GM18517 (cell line): Measurements from ENCODE around the gene MTAP.
A peak's percentile ranks its signal among the peaks of the same experiment; 100 is the strongest.
"Not testable (repeated sequence)": the region's sequence is repeated elsewhere in the genome, so short reads cannot be mapped to it uniquely, and the experiment has no call there.

Source experiments
- ATAC-seq: cut with Tn5 transposase; IDR thresholded peaks from one replicate; pipeline ENCODE4 v1.9.1; 2021; ENCODE audit warnings: mild to moderate bottlenecking, moderate library complexity; ENCODE audit not compliant: unreplicated experiment

MTAP gene

DNA sequence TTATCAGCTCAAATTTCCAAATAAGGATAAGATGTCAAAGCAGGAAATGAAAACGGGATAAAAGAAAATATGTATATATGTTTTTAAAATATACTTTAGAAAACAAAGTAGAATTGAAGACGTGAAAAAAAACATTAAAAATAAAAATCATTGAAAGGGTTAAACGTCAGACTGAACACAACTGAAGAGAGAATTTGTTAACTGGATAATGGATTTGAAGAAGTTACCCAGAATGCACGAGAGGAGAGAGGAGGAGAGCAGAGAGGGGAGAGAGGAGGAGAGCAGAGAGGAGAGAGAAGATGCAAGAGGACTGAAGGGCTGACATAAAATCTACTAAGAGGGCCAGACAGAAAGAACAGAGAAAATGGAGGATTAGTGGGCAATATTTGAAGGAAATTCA is 103.8 kb downstream of the MTAP start:
- no peak for ATAC-seq

DNA sequence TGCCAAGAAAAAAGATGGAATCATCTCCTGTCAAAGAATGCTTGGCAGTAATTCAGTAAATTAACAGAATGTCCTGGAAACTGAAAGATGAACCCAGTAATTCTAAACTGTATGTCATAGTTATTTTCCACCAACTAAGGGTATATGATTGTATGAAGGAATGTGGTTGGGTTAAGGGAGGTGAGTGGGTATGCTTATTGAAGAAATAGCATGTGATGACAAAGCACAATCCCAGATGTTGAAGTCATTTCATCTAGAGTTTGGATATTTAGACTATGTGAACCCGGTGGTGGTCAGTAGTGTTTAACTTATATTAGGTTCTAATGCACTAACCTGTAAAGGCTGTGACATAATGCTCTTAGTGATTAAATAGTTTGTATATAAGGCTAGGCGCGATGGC is 104.4 kb downstream of the MTAP start:
- no peak for ATAC-seq

DNA sequence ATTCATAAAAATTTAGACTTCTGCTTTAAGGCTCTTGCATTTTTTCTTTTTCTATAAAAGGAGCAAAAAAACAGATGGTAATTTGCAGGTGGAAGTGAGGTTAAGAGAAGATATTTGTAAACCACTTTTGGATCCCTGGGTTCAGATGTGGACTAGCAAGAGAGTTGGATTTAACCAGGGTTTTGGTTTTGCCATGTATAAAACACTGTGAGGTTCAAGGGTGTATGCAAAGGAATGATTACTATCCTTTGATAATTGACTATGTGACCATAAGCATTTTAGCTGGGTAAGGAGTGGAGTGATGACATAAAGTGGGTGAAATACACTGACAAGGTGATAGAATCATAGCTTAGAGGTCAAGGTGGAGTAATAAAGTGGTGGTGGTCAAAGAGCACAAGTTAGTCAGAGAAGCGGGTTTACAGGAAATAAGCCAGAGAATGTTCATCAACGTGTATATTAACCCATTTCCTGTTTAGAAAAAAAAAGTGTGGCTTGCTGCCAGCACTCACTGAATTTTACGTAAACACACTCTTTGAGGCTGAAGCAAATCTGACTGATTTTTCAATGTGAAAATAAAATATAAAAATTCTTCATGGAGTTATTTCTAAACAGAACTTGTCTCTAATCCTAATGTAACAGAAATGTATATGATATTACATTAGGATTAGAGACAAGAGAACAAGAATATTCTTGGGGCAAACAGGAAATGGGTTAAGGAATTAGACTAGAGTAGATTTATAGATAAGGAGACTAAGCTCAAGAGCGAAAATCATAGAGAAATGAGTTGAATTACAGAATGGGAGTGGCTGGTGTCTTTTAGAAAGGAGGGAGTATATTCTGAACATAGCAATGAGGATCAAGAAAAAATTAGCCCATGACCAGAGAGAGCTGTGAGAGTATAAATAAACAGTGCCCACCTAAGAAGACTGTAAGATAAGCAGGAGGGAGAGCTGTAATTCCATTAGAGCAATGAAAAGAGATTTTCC is 117.2 kb downstream of the MTAP start:
- peak; percentile 93 for ATAC-seq

DNA sequence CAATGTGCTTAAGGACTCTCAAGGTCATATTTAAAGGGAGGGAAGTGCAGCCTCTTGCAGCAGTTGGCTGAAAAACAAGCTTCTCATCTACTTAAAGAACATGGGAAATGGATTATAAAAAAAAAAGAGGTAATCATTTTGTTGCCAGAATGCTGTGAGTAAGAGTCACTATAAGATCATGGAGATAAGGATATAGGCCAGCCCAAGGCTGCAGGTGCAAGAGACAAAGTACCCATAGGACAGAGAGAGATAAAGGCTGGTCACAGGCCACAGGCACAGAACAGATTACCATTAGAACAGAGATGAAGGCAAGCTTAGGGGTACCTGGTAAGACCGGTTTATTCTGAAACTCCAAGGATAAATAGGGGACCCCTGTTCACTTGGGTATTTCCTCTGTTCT is 121.3 kb downstream of the MTAP start:
- no peak for ATAC-seq

DNA sequence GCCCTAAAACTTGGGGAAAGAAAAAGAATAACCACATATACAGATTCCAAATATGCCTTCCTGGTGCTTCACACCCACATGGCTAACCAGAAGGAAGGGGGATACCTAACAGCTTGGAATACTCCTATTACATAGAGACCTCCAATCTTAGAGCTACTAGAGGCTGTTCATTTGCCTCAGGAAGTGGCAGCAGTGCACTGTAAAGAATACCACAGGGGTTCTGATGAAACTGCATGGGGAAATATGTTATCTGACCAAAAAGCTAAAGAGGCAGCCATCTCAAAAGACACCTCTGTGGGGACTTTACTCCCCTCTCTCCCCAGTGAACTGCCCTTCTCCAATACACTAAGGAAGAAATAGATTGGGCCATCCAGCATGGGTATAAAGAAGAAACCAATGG is 125.3 kb downstream of the MTAP start:
- ATAC-seq: no peak

DNA sequence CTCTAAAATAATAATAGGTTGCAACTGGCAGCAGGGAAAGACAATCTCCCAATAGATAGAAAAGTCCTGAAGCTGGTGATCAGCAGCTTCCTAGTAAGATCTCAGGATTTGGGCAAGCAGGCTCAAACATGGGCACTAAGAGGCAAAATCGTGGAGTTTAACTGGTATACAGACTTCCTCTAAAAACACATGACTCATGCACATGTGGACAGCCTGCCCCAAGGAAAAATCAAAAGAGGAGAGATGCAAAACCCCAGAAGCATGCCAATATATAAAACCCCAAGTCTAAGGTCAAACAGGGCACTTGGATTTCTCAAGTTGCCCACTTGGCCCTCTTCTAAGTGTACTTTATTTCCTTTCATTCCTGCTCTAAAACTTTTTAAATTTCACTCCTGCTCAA is 129.0 kb downstream of the MTAP start:
- ATAC-seq: no peak

DNA sequence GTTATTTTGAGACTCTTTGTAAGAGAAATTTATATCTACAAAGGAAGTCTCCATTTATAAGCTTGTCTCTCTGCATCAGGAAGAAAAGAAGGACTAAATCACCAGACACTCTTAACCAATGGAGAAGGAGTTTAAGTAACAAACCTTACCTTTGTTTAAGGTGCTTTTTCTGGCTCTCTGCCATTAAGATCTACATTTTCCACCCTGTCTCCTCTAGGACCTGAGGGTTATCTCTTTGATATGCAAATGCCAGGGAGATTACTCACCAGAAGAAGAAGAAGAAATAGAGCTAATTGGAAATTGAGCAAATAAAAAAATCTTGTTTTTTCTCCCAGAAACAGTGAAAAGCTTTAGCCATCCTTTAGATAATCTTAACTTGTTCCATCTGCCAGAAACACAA is 130.8 kb downstream of the MTAP start:
- no peak for ATAC-seq

DNA sequence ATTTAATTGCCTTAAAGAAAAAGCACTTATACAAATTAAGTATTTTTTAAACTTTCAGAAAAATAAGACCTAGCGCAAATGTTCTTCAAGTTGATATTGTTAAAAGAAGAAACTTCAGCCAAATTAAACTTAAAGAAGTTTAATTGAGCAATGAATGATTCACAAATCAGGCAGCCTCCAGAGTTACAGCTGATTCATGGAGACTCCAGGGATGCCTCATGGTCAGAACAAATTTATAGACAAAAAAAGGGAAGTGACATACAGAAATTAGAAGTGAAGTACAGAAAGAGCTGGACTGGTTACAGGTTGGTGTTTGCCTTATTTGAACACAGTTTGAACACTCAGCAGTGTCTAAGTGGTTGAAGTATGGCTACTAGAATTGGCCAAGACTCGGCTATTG is 131.4 kb downstream of the MTAP start:
- no peak for ATAC-seq

DNA sequence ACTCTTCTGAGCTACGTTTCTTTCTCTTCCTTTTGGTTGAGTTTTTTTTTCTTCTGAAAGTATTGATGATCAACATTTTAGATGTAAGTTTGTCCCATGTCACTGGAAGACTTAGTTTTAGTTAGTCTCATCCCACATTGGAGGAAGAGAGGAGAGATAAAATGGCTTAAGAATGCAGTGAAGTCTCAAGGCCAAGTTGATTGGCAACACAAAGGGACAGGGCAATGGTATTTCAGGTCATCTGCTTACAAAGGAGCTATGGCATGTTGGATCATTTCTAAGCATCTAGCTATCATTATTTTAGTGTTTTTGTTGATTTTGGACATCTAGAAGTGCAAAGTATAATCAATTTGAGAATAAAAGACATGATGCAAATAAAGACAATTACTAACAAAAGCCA is 133.2 kb downstream of the MTAP start:
- no peak for ATAC-seq

DNA sequence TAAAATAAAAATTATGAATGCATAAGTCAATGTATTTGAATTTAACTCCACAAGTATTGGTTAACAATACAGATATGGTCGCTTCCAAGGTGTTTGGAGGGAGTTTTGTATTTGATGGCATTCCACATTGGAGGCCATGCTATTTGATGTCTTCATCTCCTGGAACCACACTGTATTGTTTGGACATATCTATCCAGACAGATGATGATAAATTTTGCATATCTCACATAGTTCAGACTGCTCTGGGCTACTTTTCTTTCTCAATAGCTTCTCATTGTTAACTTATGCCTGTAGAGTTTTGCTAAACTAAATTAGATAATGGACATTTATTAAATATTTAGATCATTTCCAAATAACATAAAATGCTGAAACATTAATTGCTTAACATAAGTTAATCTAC is 133.7 kb downstream of the MTAP start:
- ATAC-seq: no peak

DNA sequence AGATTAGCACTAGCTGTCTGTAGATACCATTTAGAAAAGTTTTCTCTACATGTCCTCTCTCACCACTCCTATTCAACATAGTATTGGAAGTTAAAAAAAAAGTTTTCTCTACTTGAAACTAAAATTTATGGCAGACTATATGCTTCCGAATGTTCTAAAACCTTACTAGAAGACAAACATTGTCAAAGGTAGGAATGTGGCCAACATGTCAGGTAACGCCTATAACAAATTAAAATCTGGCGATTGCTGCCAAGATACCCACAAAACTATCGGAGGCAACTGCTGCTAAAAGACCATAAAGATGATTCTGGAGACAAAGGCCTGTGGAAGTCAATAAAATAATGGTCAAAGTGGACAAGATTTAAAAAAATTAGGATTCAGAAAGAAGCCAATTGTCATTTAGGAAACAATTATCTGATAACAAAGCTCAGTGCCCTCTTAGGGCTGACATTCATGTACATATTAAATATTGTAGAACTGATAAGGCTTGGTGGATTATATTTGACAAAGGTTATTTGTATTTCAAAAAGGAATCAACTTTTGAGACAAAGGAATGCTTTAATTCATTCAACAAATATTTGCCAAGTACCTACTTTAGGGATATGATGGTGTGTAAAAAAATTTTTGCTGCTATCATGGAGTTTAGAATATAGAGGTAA is 139.0 kb downstream of the MTAP start:
- no peak for ATAC-seq

DNA sequence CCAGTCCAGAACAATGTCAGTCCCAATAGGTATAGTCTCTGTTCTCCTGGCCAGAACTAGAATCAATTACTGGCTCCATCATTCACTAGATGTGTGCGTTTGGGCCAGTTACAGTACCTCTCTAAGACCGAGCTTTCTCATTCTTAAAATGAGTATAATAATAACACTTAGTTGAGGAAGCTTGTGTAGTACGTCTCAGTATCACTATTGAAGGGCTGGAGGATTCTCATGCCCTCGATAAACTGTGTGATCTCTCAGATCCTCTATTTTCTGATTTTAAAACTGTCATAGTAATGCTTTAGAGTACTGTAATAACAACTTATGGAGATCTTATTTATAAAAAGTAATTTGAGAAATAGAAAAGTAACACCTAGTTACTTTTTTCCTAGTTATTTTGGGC is 141.0 kb downstream of the MTAP start:
- ATAC-seq: no peak

DNA sequence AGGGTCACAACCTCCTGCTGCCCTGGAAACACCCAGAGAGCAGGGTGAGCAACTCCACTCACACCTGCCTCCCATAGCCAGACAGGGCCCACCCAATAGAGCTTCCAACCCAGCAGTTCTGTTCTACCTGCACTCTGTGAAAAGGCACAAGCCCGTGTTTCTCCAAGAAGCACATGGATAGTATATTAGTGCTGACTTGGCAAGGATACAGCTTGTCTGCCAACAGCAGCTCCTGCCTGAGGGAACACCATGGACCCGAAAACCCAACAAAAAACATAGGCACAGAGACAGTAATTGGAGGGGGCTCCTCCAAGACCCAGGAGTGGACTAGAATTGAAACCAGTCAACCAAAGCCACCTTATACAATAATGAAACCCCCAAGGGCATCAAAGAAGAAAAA is 143.2 kb downstream of the MTAP start:
- no peak for ATAC-seq

DNA sequence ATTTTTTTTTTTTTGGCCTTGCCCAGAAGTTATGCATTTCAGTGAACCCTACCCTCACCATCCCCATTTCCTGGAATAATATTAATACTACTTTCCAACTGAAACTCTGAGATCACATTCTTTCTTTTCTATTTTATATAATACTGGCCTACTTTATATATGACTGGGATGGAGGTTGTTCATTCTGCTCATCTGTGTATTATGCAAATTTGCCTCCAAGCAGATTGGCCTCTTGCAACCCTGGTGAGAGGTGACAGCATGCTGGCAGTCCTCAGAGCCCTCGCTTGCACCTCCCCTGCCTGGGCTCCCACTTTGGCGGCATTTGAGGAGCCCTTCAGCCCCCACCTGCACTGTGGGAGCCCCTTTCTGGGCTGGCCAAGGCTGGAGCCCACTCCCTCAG is 156.4 kb downstream of the MTAP start:
- ATAC-seq: no peak

DNA sequence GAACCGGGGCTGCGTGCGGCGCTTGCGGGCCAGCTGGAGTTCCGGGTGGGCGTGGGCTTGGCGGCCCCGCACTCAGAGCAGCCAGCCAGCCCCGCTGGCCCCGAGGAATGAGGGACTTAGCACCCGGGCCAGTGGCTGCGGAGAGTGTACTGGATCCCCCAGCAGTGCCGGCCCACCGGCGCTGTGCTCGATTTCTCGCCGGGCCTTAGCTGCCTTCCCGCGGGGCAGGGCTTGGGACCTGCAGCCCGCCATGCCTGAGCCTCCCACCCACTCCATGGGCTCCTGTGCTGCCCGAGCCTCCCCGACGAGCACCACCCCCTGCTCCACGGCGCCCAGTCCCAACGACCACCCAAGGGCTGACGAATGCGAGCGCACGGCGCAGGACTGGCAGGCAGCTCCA is 156.8 kb downstream of the MTAP start:
- ATAC-seq: not testable (repeated sequence)

DNA sequence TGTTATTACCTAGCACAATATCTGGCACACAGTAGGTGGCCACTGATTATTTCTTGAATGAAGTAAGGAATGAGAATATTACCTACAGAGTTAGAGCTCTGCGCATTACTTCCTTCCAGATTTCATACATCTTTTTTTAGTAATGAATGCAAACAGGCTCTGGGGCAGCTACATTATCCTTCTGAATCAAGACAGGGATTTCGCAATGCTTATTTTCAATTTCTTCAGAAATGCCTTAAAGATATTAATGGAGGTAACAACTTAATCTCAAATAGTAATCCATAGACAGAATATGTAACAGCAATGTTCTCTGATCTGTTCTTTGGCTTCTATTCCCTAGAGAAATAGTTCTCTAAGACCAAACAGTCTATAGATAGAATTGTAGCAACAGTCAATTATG is 159.1 kb downstream of the MTAP start:
- no peak for ATAC-seq

DNA sequence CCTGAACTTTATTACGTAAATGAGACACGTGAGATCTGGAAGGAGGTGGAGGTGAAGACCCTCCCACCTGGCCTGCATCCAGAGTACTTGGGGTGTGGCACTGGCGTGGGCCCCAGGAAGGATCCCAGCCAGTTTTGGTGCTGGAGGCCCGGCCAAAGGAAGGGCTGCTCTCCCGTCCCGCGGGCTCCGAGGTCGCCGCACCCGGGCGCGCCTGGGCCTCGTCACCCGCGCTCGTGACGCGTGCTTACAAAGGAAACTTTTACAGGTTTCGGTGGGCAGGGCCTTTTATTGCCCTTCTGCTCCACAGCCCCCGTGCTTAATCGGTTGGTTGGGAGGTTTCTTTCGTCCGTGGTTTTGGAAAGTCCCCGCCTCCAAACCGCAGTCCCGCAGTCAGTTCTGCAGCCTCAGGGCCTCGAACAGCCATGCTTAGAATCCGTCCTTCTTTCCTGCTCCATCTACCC is 162.5 kb downstream of the MTAP start:
- ATAC-seq: peak; percentile 48

DNA sequence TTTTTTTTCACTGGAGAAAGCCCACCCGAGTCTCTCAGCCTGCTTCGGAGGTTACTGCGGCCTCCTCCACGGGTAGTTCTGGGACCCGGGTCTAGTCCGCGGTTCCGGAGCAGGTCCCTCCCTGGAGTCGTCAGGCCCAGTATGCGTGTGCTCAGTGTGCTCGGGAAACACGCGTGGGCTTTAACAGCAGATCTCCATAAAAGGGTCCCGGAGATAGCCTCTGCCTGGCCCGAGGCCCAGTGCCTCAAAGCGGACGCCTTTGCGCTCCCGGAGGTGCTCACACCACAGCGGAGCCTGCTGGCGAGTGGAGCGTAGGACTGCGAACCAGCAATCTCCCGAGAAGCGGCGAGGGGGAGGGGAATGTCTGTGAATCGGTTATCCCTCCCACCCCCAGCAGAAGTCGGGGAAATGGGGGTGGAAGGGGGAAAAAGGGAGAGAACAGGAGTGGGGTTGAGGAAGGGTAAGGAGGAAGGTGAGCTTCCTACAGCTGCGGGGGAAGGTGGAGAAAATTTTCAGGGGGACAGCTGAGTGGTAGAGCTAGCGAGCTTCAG is 163.0 kb downstream of the MTAP start:
- ATAC-seq: peak; percentile 70

DNA sequence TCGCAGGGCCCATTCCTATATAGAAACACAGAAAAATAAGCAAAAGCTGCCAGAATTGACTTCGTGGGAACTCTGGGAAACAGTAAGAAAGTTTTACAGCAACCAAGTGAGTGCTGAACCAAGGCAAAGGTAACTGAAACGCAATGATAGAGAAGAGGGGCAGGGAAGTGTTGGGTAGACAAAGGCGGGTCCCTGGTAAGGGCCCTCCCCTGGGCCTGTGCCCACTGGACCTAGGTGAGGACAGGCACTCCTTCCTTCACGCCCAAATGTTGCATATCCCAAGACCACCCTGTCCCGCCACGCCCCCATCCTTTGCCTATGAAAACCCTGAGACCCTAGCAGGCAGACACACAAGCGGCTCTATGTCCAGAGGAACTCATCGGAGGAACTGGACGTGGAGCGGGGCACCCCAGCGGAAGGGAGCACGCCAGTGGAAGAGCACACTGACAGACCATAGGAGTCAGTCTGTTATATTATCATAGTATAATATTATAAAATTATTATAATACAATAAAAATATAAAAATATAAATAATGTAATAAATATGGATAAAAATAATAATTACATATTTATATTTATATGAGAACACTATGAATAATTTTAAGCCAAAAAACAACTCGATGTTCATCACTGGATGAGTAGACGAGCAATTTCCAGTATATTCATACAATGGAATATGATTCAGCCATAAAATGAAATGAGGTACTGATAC is 163.9 kb downstream of the MTAP start:
- ATAC-seq: no peak

DNA sequence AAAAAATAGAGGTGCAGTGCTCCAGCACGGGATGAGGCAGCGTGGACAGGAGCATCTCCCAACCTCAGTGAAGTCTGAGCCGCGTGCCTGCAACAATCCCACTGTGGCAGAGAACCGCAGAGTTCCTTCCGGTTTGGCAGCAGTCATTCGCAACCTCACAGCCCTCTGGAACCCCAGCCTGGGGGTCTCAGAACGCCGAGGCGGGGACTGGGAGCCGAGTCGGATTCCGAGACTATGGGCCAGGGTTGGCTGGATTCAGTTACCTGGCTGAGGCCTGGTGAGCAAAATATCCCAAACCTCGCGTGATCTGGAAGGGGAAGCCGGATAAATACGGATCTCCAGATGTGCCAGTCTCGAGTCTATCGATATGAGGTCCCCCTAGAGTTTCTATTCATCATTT is 164.7 kb downstream of the MTAP start:
- ATAC-seq: no peak

DNA sequence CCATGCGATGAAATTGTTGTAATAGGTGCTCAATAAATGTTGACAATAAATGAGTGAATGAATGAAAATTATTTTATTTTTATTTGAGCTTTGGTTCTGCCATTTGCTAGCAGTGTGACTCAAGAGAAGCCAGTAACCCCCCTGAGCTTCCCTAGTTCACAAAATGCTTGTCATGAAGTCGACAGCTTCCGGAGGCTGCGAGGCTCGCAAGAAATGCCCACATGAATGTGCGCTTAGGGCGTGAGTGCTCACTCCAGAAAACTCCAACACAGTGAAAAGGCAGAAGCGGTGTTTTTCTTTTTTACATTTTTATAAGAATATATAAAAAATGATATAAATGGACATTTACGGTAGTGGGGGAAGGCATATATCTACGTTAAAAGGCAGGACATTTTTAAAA is 165.3 kb downstream of the MTAP start:
- no peak for ATAC-seq
